GM12878 (cell line): ENCODE measurements around the gene MRPL34. TPM values are rescaled to one million over a fixed set of nuclear protein-coding genes. Genes with fewer than 3 reads are reported as not detected.

Experiments used
- ATAC-seq: fragments of 200-7000 bp; cut with Tn5 transposase; 3 replicates; pipeline ENCODE4 v1.9.1; 2020; ENCODE audit warnings: mild to moderate bottlenecking, moderate library complexity
- BruUV-seq: library from RNA; stranded (reverse); fragments of 400-500 nt; replicated peaks from 2 replicates; lab custom pipeline; 2021; lab: Mats Ljungman, UMichigan
- CTCF ChIA-PET: fragments of 300-600 bp; sonication (Branson Sonifier 250); formaldehyde crosslinking; extraction: SDS; loops from one replicate; lab custom pipeline; 2021; ENCODE audit warnings: inconsistent platforms; lab: Yijun Ruan, JAX
- POLR2A ChIA-PET: fragments of 350-600 bp; formaldehyde crosslinking; extraction: SDS; loops from one replicate; lab custom pipeline; 2021; ENCODE audit warnings: inconsistent platforms; lab: Charles Lee
- RAD21 ChIA-PET: fragments of 300-600 bp; sonication (Branson Sonifier 250); formaldehyde crosslinking; loops from one replicate; lab custom pipeline; 2023; ENCODE audit warnings: antibody characterized with exemption; ENCODE audit not compliant: unreplicated experiment; lab: Charles Lee
- SMC1A ChIA-PET: fragments of 300-600 bp; sonication (Branson Sonifier 250); formaldehyde crosslinking; loops from one replicate; lab custom pipeline; 2023; ENCODE audit not compliant: unreplicated experiment, uncharacterized antibody; lab: Charles Lee
- DNase-seq: peaks from one replicate; pipeline ENCODE4 v3.0.0-alpha.2; 2011; ENCODE audit warnings: low read depth, low spot score
- FAIRE-seq: peaks from 3 replicates; lab custom pipeline; 2011; peaks lifted over from hg19 to GRCh38; lab: Jason Lieb, UNC
- H2AFZ ChIP-seq: 2 replicates; pipeline ENCODE4 v1.6.0; 2011; ENCODE audit warnings: low read depth, low read length, control low read depth; ENCODE audit not compliant: control insufficient read depth
- H3K27ac ChIP-seq: 2 replicates; pipeline ENCODE4 v1.5.1; 2011; ENCODE audit warnings: control low read depth; ENCODE audit not compliant: control insufficient read depth, insufficient read depth
- H3K27me3 ChIP-seq, 2 experiments: replicated peaks in 1 of 2; 2 replicates each; pipeline versions ENCODE4 v1.6.0 to v1.6.1; 2011; ENCODE audit warnings: low read length in 1 of 2; ENCODE audit not compliant: control insufficient read depth in 2 of 2, insufficient read depth in 2 of 2
- H3K36me3 ChIP-seq, 2 experiments: 2 replicates each; pipeline ENCODE4 v1.5.1; 2011; ENCODE audit warnings: low read length in 1 of 2; ENCODE audit not compliant: control insufficient read depth in 2 of 2, insufficient read depth in 2 of 2
- H3K4me1 ChIP-seq: 2 replicates; pipeline ENCODE4 v1.6.1; 2011; ENCODE audit warnings: mild to moderate bottlenecking, low read length, moderate library complexity, mixed read lengths; ENCODE audit not compliant: control insufficient read depth, insufficient read depth
- H3K4me2 ChIP-seq: 2 replicates; pipeline ENCODE4 v1.6.0; 2011; ENCODE audit warnings: control low read depth; ENCODE audit not compliant: control insufficient read depth, insufficient read depth
- H3K4me3 ChIP-seq: fragments of 200-600 bp; sonication (generic); 2 replicates; pipeline ENCODE4 v1.5.1; 2016
- H3K79me2 ChIP-seq: 2 replicates; pipeline ENCODE4 v1.6.0; 2011; ENCODE audit warnings: low read length; ENCODE audit not compliant: control insufficient read depth, insufficient read depth
- H3K9ac ChIP-seq: 2 replicates; pipeline ENCODE4 v1.8.0; 2011; ENCODE audit warnings: low read length, control low read depth, mixed read lengths; ENCODE audit not compliant: control insufficient read depth, insufficient read depth
- H3K9me3 ChIP-seq: replicated peaks from 3 replicates; pipeline ENCODE4 v1.5.1; 2011; ENCODE audit warnings: mild to moderate bottlenecking, low read length; ENCODE audit not compliant: control insufficient read depth, insufficient read depth
- H4K20me1 ChIP-seq: 2 replicates; pipeline ENCODE4 v1.6.0; 2011; ENCODE audit not compliant: control insufficient read depth, insufficient read depth
- NFYA ChIP-seq: IDR thresholded peaks from 2 replicates; pipeline ENCODE4 v1.6.1; 2011; ENCODE audit warnings: low read depth, mild to moderate bottlenecking, low read length, improper control_type of control experiment, borderline replicate concordance
- PBX3 ChIP-seq: IDR thresholded peaks from 2 replicates; pipeline ENCODE4 v1.6.1; 2011; ENCODE audit warnings: mild to moderate bottlenecking, low read depth, low read length, moderate library complexity; ENCODE audit not compliant: insufficient replicate concordance
- POLR2AphosphoS5 ChIP-seq: IDR thresholded peaks from 2 replicates; pipeline ENCODE4 v1.6.1; 2011; ENCODE audit warnings: mild to moderate bottlenecking, low read length, inconsistent platforms
- ZBTB4 ChIP-seq: fragments of 450-650 bp; formaldehyde crosslinking; IDR thresholded peaks from 2 replicates; pipeline ENCODE4 v1.4.0; 2022; ENCODE audit warnings: mild to moderate bottlenecking, moderate library complexity
- WGBS: methylation state at CpG from one replicate; pipeline ENCODE4 v1.1.6; 2016; ENCODE audit warnings: low lambda C conversion rate; ENCODE audit not compliant: insufficient replicate concordance, insufficient coverage; ENCODE audit errors: missing lambda C conversion rate; 5-methylcytosine and 5-hydroxymethylcytosine counted together
- in situ Hi-C: fragments of 300-500 bp; cut with MboI; formaldehyde crosslinking; loops from 9 replicates; pipeline ENCODE4 v1.14.3; 2018; ENCODE audit warnings: mixed read lengths
- intact Hi-C: fragments of 100-400 bp; cut with micrococcal nuclease; formaldehyde crosslinking; loops from one replicate; pipeline ENCODE4 v1.14.2; 2022; ENCODE audit not compliant: unreplicated experiment
- polyA plus RNA-seq, 11 experiments: library from polyadenylated mRNA; depleted of rRNA in 4 of 11; unstranded in 6 of 11; stranded (reverse) in 5 of 11; fragments of >200 nt; fragmentation: Nextera tagmentation in 4 of 11; fragmentation: Illumina TruSeq in 1 of 11; extraction: Ambion mirVana in 4 of 11; extraction: Trizol in 1 of 11; gene quantifications; 1 replicate in 1 of 11; 2 replicates in 10 of 11; pipeline versions ENCODE4 v1.2.1 to v1.2.3, GENCODE V29; 2011 to 2016; ENCODE audit warnings: inconsistent platforms in 2 of 11, missing spikeins in 2 of 11, low read depth in 1 of 11
- total RNA-seq, 4 experiments: library from RNA; depleted of rRNA in 3 of 4; stranded (reverse); fragments of >200 nt in 3 of 4; fragmentation: Illumina TruSeq in 1 of 4; extraction: Trizol in 1 of 4; gene quantifications; 2 replicates each; pipeline versions ENCODE4 v1.2.1 to v1.2.3, GENCODE V29; 2013 to 2021
- TF ChIP-seq, protein P1 (sequence below): fragments of 450-650 bp; IDR thresholded peaks from 2 replicates; pipeline ENCODE4 v1.6.1; 2018; ENCODE audit warnings: mild to moderate bottlenecking, low read depth, moderate library complexity; ENCODE audit not compliant: partially characterized antibody
- TF ChIP-seq, protein P2 (sequence below): fragments of 450-650 bp; IDR thresholded peaks from 2 replicates; pipeline ENCODE4 v1.6.1; 2017; ENCODE audit warnings: mild to moderate bottlenecking, moderate library complexity

Gene MRPL34
- total and polyA plus RNA-seq, 10 of the 15 experiments (the other 5 are each of a cell fraction or from before 2014, with no cell fraction given): 8.6 to 198 (median 78.6) TPM

GRCh38 chr19:17256130-17256529 is 49.5 kb upstream of the MRPL34 start (continued):
- no peak for TF ChIP-seq NFYA
- TF ChIP-seq, protein P1, sequence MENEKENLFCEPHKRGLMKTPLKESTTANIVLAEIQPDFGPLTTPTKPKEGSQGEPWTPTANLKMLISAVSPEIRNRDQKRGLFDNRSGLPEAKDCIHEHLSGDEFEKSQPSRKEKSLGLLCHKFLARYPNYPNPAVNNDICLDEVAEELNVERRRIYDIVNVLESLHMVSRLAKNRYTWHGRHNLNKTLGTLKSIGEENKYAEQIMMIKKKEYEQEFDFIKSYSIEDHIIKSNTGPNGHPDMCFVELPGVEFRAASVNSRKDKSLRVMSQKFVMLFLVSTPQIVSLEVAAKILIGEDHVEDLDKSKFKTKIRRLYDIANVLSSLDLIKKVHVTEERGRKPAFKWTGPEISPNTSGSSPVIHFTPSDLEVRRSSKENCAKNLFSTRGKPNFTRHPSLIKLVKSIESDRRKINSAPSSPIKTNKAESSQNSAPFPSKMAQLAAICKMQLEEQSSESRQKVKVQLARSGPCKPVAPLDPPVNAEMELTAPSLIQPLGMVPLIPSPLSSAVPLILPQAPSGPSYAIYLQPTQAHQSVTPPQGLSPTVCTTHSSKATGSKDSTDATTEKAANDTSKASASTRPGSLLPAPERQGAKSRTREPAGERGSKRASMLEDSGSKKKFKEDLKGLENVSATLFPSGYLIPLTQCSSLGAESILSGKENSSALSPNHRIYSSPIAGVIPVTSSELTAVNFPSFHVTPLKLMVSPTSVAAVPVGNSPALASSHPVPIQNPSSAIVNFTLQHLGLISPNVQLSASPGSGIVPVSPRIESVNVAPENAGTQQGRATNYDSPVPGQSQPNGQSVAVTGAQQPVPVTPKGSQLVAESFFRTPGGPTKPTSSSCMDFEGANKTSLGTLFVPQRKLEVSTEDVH: no peak
- TF ChIP-seq PBX3: no peak

- Histone ChIP-seq H3K27me3 (no peaks in the 10 kb centered on the region), H4K20me1 (no peaks in the 10 kb centered on the region), H3K9me3 (no peaks in the 10 kb centered on the region; the same call in 2 of the 3 replicates), H3K4me3 (no peak overlapping the region), H3K9ac (no peak overlapping the region), H3K36me3 (no peaks in the 10 kb centered on the region), H3K79me2 (no peaks in the 10 kb centered on the region), H2AFZ (no peak overlapping the region), H3K4me2 (no peak overlapping the region), H3K4me1 (peaks cover 2% of the 10 kb centered on the region; the same call in 1 of the 2 replicates), H3K27ac (no peak overlapping the region)
- WGBS: 69% methylated on average over 9 of the region's 9 CpGs
- CTCF ChIA-PET: interaction anchor here (0.6 to 10.5 kb wide), 17 partner anchors 8 to 256 kb away, joined by 3 to 120 read pairs (median 4); partner anchors contain the start of genes ANKLE1, BABAM1 and USE1
- RAD21 ChIA-PET: interaction anchor here (0.6 to 2.3 kb wide), 3 partner anchors 21 to 26 kb away, joined by 3 to 12 read pairs (median 4); partner anchors contain the start of gene ANKLE1
- SMC1A ChIA-PET: interaction anchor here (0.6 to 1.8 kb wide), 6 partner anchors 12 to 147 kb away, joined by 3 to 7 read pairs (median 4); partner anchors contain the start of genes ANKLE1 and USE1
- FAIRE-seq (no peak), DNase-seq (no peak), ATAC-seq (no peak)
- intact Hi-C loops (no loop called here), in situ Hi-C loops (no loop called here)
- POLR2A ChIA-PET: interaction anchor here (0.6 to 0.7 kb wide), 3 partner anchors 25 to 576 kb away, joined by 3 to 5 read pairs (median 3); no protein-coding TSS in a partner anchor
- no TSS peak for BruUV-seq
- TF ChIP-seq ZBTB4 (CRISPR knock-in tag) (no peak), POLR2AphosphoS5 (no peak)
- TF ChIP-seq, protein P2, sequence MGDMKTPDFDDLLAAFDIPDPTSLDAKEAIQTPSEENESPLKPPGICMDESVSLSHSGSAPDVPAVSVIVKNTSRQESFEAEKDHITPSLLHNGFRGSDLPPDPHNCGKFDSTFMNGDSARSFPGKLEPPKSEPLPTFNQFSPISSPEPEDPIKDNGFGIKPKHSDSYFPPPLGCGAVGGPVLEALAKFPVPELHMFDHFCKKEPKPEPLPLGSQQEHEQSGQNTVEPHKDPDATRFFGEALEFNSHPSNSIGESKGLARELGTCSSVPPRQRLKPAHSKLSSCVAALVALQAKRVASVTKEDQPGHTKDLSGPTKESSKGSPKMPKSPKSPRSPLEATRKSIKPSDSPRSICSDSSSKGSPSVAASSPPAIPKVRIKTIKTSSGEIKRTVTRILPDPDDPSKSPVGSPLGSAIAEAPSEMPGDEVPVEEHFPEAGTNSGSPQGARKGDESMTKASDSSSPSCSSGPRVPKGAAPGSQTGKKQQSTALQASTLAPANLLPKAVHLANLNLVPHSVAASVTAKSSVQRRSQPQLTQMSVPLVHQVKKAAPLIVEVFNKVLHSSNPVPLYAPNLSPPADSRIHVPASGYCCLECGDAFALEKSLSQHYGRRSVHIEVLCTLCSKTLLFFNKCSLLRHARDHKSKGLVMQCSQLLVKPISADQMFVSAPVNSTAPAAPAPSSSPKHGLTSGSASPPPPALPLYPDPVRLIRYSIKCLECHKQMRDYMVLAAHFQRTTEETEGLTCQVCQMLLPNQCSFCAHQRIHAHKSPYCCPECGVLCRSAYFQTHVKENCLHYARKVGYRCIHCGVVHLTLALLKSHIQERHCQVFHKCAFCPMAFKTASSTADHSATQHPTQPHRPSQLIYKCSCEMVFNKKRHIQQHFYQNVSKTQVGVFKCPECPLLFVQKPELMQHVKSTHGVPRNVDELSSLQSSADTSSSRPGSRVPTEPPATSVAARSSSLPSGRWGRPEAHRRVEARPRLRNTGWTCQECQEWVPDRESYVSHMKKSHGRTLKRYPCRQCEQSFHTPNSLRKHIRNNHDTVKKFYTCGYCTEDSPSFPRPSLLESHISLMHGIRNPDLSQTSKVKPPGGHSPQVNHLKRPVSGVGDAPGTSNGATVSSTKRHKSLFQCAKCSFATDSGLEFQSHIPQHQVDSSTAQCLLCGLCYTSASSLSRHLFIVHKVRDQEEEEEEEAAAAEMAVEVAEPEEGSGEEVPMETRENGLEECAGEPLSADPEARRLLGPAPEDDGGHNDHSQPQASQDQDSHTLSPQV: no peak
Observed at GRCh38 chr19:17259118-17259780, 46.4 kb upstream of the MRPL34 start.
